Right atrium auricular region (tissue), 2 donors: ENCODE data around the gene HLA-DMB. TPM values are rescaled to one million over a fixed set of nuclear protein-coding genes. Genes with fewer than 3 reads are reported as not detected.

Experiments used
- DNase-seq: peaks from one replicate; pipeline ENCODE4 v3.0.0-alpha.2; 2019; ENCODE audit warnings: low spot score
- H3K27ac ChIP-seq, 2 donors: fragments of 200-600 bp; sonication (generic); 1 replicate in 1 of 2; 2 replicates in 1 of 2; pipeline ENCODE4 v1.5.1; 2016 to 2019
- H3K27me3 ChIP-seq, 2 donors: fragments of 200-600 bp; sonication (generic); one replicate each; pipeline versions ENCODE4 v1.5.1 to v1.6.0; 2017 to 2019
- H3K36me3 ChIP-seq: fragments of 200-600 bp; sonication (generic); one replicate; pipeline ENCODE4 v1.5.1; 2016
- H3K4me1 ChIP-seq, 2 donors: fragments of 200-600 bp; sonication (generic); one replicate each; pipeline versions ENCODE4 v1.5.1 to v1.6.0; 2017 to 2019
- H3K4me3 ChIP-seq, 2 donors: fragments of 200-600 bp; sonication (generic); 1 replicate in 1 of 2; 2 replicates in 1 of 2; pipeline ENCODE4 v1.5.1; 2017 to 2019; ENCODE audit warnings: mild to moderate bottlenecking in 1 of 2, moderate library complexity in 1 of 2
- H3K9me3 ChIP-seq, 2 donors: fragments of 200-600 bp; sonication (generic); one replicate each; pipeline ENCODE4 v1.5.1; 2019
- total RNA-seq, 2 donors: library from RNA; depleted of rRNA; stranded (reverse); fragments of >200 nt; gene quantifications; one replicate each; pipeline ENCODE4 v1.1.0, GENCODE V29; 2016
- TF ChIP-seq, protein P1 (sequence below), 2 donors: fragments of 200-600 bp; sonication (generic); IDR thresholded peaks; one replicate each; pipeline ENCODE4 v1.5.1; 2019; ENCODE audit warnings: antibody characterized with exemption in 2 of 2

Gene HLA-DMB
- total RNA-seq, 2 donors from 2014 or later: 3.6 to 12.9 TPM

DNA sequence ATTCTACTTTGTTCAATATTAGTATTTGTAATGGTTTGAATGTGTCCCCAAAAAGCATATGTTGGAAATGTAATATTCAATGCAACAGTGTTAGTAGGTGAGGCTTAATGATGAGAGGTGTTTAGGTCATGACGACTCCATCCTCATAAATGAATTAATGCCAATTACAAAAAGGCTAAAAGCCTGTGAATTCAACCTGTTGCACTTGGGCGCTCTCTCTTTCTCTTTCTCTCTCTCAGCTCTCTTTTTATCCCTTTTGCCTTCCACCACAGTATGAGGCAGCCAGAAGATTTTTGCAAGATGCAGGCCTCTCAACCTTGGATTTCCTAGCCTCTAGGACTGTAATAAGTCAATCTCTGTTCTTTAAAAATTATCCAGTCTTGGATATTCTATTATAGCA lies 52.3 kb downstream of the HLA-DMB start:
- Histone ChIP-seq H3K27me3 (no peaks in the 10 kb centered on the region), H3K4me1 (peaks cover 0 to 14% of the 10 kb centered on the region in 2 donors), H3K4me3 (no peak overlapping the region), H3K9me3 (no peaks in the 10 kb centered on the region), H3K36me3 (no peaks in the 10 kb centered on the region), H3K27ac (no peak overlapping the region)
- DNase-seq: no peak
- TF ChIP-seq, protein P1, sequence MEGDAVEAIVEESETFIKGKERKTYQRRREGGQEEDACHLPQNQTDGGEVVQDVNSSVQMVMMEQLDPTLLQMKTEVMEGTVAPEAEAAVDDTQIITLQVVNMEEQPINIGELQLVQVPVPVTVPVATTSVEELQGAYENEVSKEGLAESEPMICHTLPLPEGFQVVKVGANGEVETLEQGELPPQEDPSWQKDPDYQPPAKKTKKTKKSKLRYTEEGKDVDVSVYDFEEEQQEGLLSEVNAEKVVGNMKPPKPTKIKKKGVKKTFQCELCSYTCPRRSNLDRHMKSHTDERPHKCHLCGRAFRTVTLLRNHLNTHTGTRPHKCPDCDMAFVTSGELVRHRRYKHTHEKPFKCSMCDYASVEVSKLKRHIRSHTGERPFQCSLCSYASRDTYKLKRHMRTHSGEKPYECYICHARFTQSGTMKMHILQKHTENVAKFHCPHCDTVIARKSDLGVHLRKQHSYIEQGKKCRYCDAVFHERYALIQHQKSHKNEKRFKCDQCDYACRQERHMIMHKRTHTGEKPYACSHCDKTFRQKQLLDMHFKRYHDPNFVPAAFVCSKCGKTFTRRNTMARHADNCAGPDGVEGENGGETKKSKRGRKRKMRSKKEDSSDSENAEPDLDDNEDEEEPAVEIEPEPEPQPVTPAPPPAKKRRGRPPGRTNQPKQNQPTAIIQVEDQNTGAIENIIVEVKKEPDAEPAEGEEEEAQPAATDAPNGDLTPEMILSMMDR (IDR thresholded peaks at IDR 0.05): no peak

DNA sequence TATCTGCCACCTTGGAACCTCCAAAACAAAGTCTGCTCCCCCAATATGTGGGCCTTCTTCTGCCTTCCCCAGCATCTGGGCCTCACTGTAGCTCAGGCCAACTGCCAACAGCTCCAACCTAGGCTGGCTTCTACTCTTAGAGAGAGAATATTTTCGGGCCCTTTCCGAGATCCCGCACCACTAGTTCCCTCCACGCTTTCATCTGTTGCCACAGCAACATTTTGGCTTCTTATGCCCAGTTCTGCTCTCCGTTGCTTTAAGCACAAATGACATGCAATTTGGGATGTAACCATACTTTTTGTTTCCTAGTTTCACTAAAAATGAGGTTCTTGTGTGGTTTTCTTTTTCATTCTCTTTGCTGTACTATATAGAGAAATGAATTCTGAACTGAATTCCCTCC lies 53.2 kb downstream of the HLA-DMB start:
- Histone ChIP-seq H3K27ac (no peak overlapping the region), H3K4me3 (no peak overlapping the region)
- TF ChIP-seq, protein P1 (IDR thresholded peaks at IDR 0.05): no peak

DNA sequence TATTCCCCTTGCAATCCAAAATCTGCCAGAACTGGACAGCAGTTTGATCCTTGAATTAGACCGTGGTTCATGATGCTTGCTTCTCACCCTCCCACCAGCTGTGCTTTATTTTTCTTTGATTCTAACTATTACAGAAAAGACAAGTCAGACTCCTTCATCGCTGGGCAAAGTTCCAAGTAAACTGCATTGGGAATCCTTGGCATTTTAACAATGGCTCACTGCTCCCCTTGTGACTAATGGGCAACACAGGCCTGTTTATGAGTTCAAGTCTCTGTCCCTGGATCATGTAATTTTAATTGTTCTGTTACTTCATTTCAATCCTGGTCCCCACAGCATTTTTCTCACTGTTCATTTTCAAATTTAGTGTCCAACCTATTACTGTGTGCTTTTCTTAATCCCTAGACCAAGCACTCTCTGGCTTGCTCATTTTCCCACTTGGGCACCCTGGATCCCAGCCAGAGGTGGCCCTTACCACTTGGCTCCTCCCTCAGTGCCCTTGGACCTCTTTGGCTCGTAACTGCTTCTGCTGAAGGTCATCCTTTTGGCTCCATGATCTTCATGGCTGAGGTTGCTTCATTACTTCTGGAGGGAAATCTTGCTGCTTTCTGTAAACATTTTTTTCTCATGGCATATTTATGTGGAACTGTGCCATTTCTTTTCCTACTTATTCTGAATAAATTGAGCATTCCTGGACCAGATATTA lies 54.0 kb downstream of the HLA-DMB start:
- no peaks in the 10 kb centered on the region for H3K27me3 ChIP-seq
- no peak for DNase-seq
- TF ChIP-seq, protein P1 (IDR thresholded peaks at IDR 0.05): no peak
- H3K4me3 ChIP-seq: no peak overlapping the region
- peaks cover 0 to 12% of the 10 kb centered on the region in 2 donors for H3K4me1 ChIP-seq
- H3K36me3 ChIP-seq: no peaks in the 10 kb centered on the region
- no peak overlapping the region for H3K27ac ChIP-seq
- H3K9me3 ChIP-seq: no peaks in the 10 kb centered on the region

More for the DNA sequence above, 53.2 kb downstream of the HLA-DMB start:
- Histone ChIP-seq H3K4me1 (peaks cover 0 to 12% of the 10 kb centered on the region in 2 donors), H3K9me3 (no peaks in the 10 kb centered on the region), H3K27me3 (no peaks in the 10 kb centered on the region), H3K36me3 (no peaks in the 10 kb centered on the region)
- DNase-seq: no peak

DNA sequence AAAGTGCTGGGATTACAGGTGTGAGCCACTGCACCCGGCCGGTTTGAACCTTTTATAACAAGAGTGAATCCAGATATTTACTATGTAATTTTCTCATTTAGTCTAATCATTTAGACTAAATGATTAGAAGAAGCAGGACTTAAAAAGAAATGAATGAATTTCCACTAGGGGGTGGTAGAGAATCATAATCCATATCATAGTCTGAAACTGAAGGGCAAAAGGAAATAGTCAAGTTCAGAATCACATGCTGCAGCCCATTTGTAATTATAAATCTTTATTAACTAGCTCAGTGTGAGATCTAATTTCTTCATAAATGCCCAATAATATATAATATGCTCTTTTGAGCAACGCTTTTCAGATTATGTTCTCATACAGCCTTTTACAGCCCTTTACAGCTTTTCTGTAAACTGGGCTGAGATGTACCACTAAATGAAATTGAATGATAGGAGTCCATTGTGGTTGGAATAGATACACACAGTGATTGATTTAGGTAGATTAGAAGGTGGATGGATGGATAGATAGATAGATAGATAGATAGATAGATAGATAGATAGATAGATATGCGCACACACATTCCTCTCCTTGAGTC lies 55.0 kb downstream of the HLA-DMB start:
- Histone ChIP-seq H3K9me3 (no peaks in the 10 kb centered on the region), H3K27ac (no peak overlapping the region), H3K4me3 (no peak overlapping the region), H3K36me3 (no peaks in the 10 kb centered on the region), H3K27me3 (no peaks in the 10 kb centered on the region), H3K4me1 (peaks cover 0 to 12% of the 10 kb centered on the region in 2 donors)
- no peak for DNase-seq
- TF ChIP-seq, protein P1 (IDR thresholded peaks at IDR 0.05): peak in 1 of 2 donors; percentile 71

Other genes with a start within 250 kb of the HLA-DMB start
- under 1 TPM in 1 of 2 donors, not detected in 1; 0.75 TPM for gene HLA-DQA2, start 199.6 kb downstream of the HLA-DMB start, total RNA-seq
- gene HLA-DQB2, start 177.5 kb downstream of the HLA-DMB start, total RNA-seq: 1 to 10 TPM in 1 of 2 donors, not detected in 1; 1.3 TPM
- gene HLA-DOB, start 124.0 kb downstream of the HLA-DMB start, total RNA-seq: not detected
- gene TAP2, start 102.3 kb downstream of the HLA-DMB start, total RNA-seq: 1 to 10 TPM; 3.4 to 6.3 TPM
- 10 to 100 TPM; 15.4 to 29.2 TPM for gene PSMB8, start 97.0 kb downstream of the HLA-DMB start, total RNA-seq
- gene TAP1, start 87.3 kb downstream of the HLA-DMB start, total RNA-seq: 10 to 100 TPM; 11.9 to 26.5 TPM
- 10 to 100 TPM; 10.9 to 17.6 TPM for gene PSMB9, start 86.8 kb downstream of the HLA-DMB start, total RNA-seq
- gene HLA-DMA, start 12.1 kb upstream of the HLA-DMB start, total RNA-seq: 10 to 100 TPM in 1 of 2 donors, 1 to 10 TPM in 1; 9.2 to 15.4 TPM
- gene BRD2, start 27.6 kb upstream of the HLA-DMB start, total RNA-seq: 10 to 100 TPM; 56.9 to 91.1 TPM
- 10 to 100 TPM in 1 of 2 donors, 1 to 10 TPM in 1; 2.6 to 15.6 TPM for gene HLA-DOA, start 68.6 kb upstream of the HLA-DMB start, total RNA-seq
- 10 to 100 TPM; 13.1 to 60.5 TPM for gene HLA-DPA1, start 132.6 kb upstream of the HLA-DMB start, total RNA-seq
- gene HLA-DPB1, start 135.0 kb upstream of the HLA-DMB start, total RNA-seq: 10 to 100 TPM; 22.0 to 76.7 TPM